Measurements from ENCODE around the gene TEX51. TPM values are rescaled to one million over a fixed set of nuclear protein-coding genes. Genes with fewer than 3 reads are reported as not detected.

Gene TEX51
- total and polyA plus RNA-seq, 2 of the 4 experiments (the other 2 are of a cell fraction) = not detected

- Histone ChIP-seq H4K8ac (ENCODE audit: low read depth in 2 of 2, low read length in 2 of 2) (no peak overlapping the region), H3K14ac (replicated peaks; ENCODE audit: low read depth, low read length) (no peak overlapping the region), H4K91ac (ENCODE audit: insufficient read depth, low read depth, low read length) (no peak overlapping the region), H3K27me3 (ENCODE audit: control insufficient read depth, insufficient read depth, low read length) (peaks cover 11% of the 10 kb centered on the region; the same call in 1 of the 2 replicates), H3K4me2 (ENCODE audit: low read depth, low read length) (no peak overlapping the region), H3K4me1 (ENCODE audit: control insufficient read depth, insufficient read depth, low read length) (no peaks in the 10 kb centered on the region), H4K5ac (ENCODE audit: low read depth, low read length) (no peak overlapping the region), H4K20me1 (ENCODE audit: insufficient read depth, low read length) (no peaks in the 10 kb centered on the region), H2BK15ac (ENCODE audit: low read depth, low read length) (no peak overlapping the region), H2AK9ac (replicated peaks; ENCODE audit: low read depth, low read length, poor library complexity) (no peak overlapping the region), H3K4me3 (ENCODE audit: insufficient read depth, low read depth, low read length) (no peak overlapping the region), H3K9me1 (ENCODE audit: insufficient read depth, low read length) (no peaks in the 10 kb centered on the region), H3K9me3 (ENCODE audit: control insufficient read depth, insufficient read depth, low read length) (no peaks in the 10 kb centered on the region), H2BK120ac (ENCODE audit: low read depth, low read length) (no peak overlapping the region), H2BK20ac (ENCODE audit: low read depth, low read length) (no peak overlapping the region), H3K56ac (ENCODE audit: extremely low read depth, insufficient read depth, low read length) (no peak overlapping the region), H3K79me1 (ENCODE audit: low read depth in 1 of 2, low read length in 2 of 2) (no peaks in the 10 kb centered on the region), H3K18ac (ENCODE audit: low read depth, low read length) (no peak overlapping the region), H2AFZ (replicated peaks; ENCODE audit: low read length, poor library complexity) (peak overlapping the region; percentile 32), H3K9ac (ENCODE audit: low read depth, low read length) (no peak overlapping the region), H3K36me3 (ENCODE audit: control insufficient read depth, insufficient read depth, low read length) (no peaks in the 10 kb centered on the region), H3K4ac (ENCODE audit: low read depth, low read length) (no peak overlapping the region), H2AK5ac (ENCODE audit: low read depth, low read length) (no peak overlapping the region), H2BK5ac (ENCODE audit: low read depth, low read length, poor library complexity, severe bottlenecking) (no peak overlapping the region), H3K23ac (ENCODE audit: low read depth, low read length) (no peak overlapping the region), H3K27ac (ENCODE audit: insufficient read depth, low read length) (no peak overlapping the region)
- DNase-seq (no peak), ATAC-seq (ENCODE audit: low read depth) (no peak)
- POLR2A ChIA-PET (ENCODE audit: unreplicated experiment) = no interaction called here
- dilution Hi-C loops (cut with HindIII; ENCODE audit: low sequenced_read_pairs, unreplicated experiment) (no loop called here), in situ Hi-C loops (cut with MboI; ENCODE audit: low sequenced_read_pairs) (no loop called here), intact Hi-C loops (cut with micrococcal nuclease) (no loop called here)
- TF ChIP-seq ELK1 (IDR thresholded peaks at IDR 0.05; ENCODE audit: borderline replicate concordance, low read depth, low read length) = no peak
- CTCF ChIA-PET = no interaction called here
- no CpG with 5 or more reads among the region's 3 CpGs for whole genome bisulfite sequencing, 2 experiments (ENCODE audit: extremely low coverage in 2 of 2, insufficient read length in 1 of 2)
- no TSS peak for BruUV-seq (replicated peaks)
These were observed 11.1 kb downstream of the TEX51 start for GRCh38 chr2:126909781-126910180.

Data from IMR-90 (cell line).